OCI-LY7 (cell line): Measurements from ENCODE around the gene TLNRD1.

Experiments
- EZH2phosphoT487 ChIP-seq: fragments of 200-600 bp; sonication (generic); IDR thresholded peaks from 2 replicates; pipeline ENCODE4 v1.6.1; 2018; ENCODE audit warnings: low read depth, borderline replicate concordance, mild to moderate bottlenecking, mixed run types, antibody characterized with exemption, low read length, moderate library complexity, mixed read lengths
- TF ChIP-seq, protein P1 (sequence below): fragments of 200-600 bp; sonication (generic); conservative IDR thresholded peaks from 2 replicates; pipeline ENCODE4 v1.5.1; 2014; ENCODE audit warnings: mild to moderate bottlenecking, antibody characterized with exemption, low read length, moderate library complexity, mixed read lengths

DNA sequence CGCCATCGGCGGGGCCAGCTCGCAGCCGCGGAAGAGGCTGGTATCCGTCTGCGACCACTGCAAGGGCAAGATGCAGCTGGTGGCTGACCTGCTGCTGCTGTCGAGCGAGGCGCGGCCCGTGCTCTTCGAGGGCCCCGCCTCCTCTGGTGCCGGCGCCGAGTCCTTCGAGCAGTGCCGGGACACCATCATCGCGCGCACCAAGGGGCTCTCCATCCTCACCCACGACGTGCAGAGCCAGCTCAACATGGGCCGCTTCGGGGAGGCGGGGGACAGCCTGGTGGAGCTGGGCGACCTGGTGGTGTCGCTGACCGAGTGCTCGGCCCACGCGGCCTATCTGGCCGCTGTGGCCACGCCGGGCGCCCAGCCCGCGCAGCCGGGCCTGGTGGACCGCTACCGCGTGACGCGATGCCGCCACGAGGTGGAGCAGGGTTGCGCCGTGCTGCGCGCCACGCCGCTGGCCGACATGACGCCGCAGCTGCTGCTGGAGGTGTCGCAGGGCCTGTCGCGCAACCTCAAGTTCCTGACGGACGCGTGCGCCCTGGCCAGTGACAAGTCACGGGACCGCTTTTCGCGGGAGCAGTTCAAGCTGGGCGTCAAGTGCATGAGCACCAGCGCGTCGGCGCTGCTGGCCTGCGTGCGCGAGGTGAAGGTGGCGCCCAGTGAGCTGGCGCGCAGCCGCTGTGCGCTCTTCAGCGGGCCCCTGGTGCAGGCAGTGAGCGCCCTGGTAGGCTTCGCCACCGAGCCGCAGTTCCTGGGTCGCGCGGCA, 1.8 kb downstream of the TLNRD1 start:
- TF ChIP-seq, protein P1, sequence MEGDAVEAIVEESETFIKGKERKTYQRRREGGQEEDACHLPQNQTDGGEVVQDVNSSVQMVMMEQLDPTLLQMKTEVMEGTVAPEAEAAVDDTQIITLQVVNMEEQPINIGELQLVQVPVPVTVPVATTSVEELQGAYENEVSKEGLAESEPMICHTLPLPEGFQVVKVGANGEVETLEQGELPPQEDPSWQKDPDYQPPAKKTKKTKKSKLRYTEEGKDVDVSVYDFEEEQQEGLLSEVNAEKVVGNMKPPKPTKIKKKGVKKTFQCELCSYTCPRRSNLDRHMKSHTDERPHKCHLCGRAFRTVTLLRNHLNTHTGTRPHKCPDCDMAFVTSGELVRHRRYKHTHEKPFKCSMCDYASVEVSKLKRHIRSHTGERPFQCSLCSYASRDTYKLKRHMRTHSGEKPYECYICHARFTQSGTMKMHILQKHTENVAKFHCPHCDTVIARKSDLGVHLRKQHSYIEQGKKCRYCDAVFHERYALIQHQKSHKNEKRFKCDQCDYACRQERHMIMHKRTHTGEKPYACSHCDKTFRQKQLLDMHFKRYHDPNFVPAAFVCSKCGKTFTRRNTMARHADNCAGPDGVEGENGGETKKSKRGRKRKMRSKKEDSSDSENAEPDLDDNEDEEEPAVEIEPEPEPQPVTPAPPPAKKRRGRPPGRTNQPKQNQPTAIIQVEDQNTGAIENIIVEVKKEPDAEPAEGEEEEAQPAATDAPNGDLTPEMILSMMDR: no peak
- no peak for TF ChIP-seq EZH2phosphoT487
